Measurements from ENCODE around the gene AP1S1.
"Not testable (repeated sequence)": the region's sequence is repeated elsewhere in the genome, so short reads cannot be mapped to it uniquely, and the experiment has no call there.

AP1S1 gene

GRCh38 chr7:101172005-101172853, 18.0 kb downstream of the AP1S1 start:
- DNase-seq = no peak

- peak; percentile 80 for DNase-seq
These were observed 18.8 kb downstream of the AP1S1 start for GRCh38 chr7:101172854-101173751.

GRCh38 chr7:101173752-101174244, 19.5 kb downstream of the AP1S1 start:
- DNase-seq = no peak

GRCh38 chr7:101174322-101174854, 20.1 kb downstream of the AP1S1 start:
- no peak for DNase-seq

- DNase-seq = no peak
These were observed 21.4 kb downstream of the AP1S1 start for GRCh38 chr7:101175664-101176063.

- DNase-seq = no peak
These were observed 23.4 kb downstream of the AP1S1 start for GRCh38 chr7:101177644-101178043.

DNA sequence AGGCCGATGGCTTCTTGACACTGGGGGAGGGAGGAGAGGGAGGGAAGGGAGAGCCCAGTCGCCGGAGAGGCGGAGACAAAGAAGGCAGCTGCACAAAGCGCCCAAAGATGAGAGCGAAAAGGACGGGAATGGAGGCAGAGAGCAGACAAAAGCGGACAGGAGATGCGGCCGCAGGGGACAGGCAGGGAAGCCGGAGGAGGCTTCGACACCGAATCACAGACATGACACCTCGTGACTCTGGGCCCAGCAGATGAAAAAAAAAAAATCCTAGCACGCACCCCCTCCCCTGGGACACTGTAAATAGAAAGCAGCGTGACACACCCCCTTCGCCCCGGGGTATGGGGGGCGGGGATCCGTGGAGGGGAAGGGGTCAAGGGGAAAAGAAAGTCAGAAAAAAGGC, 24.8 kb downstream of the AP1S1 start:
- no peak for DNase-seq

GRCh38 chr7:101179713-101180112, 25.4 kb downstream of the AP1S1 start:
- DNase-seq = no peak

GRCh38 chr7:101180130-101180755, 26.0 kb downstream of the AP1S1 start, which contains the start of gene NAT16:
Gene NAT16 (minus strand): TSS chr7:101180293. CDS start chr7:101174807, 5,486 bp downstream.
- DNase-seq = no peak

- DNase-seq = no peak
These were observed 31.1 kb downstream of the AP1S1 start for GRCh38 chr7:101185258-101185839.

DNA sequence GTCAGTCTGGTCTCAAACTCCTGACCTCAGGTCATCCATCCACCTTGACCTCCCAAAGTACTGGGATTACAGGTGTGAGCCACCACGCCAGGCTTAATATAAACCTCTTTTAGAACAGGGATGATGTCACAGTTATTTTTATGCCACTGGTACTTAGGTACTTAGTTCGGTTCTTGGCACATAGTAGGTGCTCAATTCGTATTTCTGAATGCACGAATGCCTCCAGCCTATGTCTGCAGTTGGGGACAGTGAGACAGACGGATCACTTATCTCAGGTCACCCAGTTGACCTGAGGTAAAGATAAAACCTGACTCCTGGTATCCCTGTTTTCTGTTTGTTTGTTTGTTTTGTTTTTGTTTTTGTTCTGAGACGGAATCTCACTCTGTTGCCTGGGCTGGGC, 31.9 kb downstream of the AP1S1 start:
- DNase-seq = no peak

GRCh38 chr7:101186844-101187428, 32.7 kb downstream of the AP1S1 start:
- no peak for DNase-seq

DNA sequence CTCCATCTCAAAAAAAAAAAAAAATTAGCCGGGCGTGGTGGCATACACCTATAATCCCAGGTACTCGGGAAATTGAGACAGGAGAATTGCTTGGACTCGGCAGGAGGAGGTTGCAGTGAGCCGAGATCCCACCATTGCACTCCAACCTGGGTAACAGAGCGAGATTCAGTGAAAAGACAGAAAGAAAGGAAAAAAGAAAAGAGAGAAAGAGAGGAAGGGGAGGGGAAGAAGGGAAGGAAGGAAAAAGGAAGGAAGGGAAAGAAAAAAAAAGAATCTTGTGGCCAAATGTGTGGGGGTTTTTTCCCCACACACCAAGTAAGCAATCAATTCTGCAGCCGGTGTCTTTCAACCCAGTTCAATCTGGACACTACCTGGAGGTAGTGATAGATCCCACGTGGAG, 34.8 kb downstream of the AP1S1 start:
- DNase-seq = no peak

DNA sequence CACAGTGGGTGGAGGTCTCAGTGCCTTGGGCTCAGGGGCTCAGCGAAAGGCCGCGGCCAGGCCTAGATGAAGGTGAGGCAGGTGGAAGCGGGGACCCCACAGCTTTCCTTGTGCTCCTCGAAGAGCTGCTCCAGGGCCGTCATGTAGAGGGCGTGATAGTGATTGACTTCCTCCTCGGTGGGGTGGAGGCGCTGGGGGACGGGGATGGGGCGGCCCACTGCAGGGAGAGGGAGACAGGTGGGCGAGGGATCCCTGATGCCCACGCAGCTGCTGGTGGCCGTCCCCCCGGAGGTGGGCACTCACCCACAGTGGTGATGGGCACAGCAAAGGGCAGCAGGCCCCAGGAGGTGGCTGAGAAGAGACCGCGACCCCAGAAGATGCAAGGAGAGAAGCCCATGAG, 41.6 kb downstream of the AP1S1 start:
- no peak for DNase-seq

DNA sequence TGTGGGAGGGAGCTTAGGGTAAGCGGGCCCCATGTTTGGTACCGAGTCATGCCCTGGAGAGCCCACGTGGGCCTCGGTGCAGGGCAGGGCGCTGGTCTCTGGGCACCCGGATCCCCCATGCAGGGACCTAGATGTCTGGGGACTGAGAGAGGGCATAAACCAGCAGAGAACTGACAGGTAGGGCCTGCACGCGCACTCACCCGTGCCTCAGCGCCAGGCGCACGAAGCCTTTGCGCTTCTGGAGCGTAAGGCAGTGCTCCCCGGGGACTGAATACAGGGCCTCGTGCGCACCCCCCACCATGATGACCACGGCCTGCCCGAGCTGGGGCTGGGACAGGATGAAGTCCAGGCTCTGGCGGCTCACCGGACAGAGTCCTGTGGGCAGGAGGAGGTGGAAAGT, 43.7 kb downstream of the AP1S1 start:
- DNase-seq = no peak

GRCh38 chr7:101198476-101198875, 44.2 kb downstream of the AP1S1 start:
- DNase-seq = no peak

- not testable (repeated sequence) for DNase-seq
These were observed 45.2 kb downstream of the AP1S1 start for GRCh38 chr7:101199522-101199921.

- DNase-seq = no peak
These were observed 46.2 kb downstream of the AP1S1 start for GRCh38 chr7:101200504-101200861.

DNA sequence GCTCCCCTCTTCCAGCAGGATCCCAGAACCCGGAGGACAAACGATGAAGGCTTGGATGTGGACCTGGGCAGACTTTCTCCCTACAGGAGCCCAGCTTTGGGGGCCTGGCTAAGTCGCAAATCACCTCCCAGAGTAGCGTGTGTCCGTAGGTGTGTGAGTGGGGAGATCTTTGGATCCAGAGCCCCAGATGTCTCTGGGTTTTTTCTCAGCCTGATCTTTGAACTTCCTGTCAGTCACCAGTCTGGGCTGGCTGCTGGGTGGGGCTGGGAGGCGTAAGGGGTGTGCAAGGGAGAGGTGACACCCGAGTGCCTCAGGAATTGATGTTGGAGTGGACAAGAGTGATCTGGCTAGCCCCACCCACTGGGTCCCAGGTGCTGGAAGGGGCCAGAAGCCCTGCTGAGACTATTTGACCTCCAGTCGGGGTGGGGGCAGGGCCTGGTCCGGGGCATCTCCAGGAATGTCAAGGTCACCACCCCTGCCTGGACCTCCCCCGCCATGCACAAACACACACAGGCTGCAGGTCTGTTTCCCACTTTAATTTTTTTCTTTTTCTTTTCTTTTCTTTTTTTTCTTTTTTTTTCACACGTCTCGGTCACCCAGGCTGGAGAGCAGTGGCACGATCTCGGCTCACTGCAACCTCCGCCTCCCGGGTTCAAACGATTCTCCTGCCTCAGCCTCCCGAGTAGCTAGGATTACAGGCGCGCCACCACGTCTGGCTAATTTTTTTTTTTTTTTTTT, 46.8 kb downstream of the AP1S1 start, which contains the start of gene MOGAT3:
Gene MOGAT3 (minus strand): TSS at position 175 of the 738 bp plus-strand sequence. CDS start 182 bp downstream, outside the sequence.
- DNase-seq = no peak

DNA sequence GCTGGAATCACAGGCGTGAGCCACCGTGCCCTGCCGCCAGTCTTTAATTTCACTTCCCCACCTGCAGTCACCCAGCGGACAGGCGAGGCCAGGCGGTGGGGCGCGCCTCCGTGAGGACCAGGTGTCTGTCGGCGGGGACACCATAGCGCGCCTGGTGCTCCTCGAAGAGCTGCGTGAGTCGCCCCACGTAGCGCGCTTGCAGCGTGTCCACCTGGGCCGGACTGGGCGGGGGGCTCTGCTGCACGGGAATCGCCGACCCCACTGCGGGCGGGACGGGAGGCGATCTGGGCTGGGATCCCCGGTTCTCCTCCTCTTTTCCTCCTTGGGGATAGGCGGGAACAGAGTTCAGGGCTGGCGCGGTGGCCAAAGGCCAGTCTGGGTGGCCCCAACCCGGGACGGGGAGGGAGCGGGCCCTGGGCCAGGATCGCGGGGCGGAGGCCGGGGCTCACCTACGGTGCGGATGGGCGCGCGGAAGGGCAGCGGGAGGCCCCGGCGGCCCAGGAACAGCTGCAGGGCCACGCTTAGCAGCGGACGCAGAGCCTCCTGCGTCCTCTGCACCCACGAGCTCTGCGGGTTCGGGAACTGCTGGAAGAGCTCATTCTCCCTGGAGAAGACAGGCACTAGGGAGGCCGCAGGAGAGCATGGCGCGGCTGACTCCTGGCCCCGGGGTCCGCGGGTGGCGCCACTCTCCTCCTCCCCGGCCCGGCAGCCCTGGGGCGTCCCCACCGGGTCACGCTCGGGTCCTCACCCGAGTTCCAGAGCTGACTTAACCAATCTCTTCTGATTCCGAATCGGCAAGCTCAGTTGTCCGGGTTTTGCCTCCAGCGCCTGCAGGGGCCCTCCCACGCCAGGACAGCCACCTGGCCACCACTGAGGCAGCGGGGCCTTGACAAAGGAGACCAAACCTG, 47.7 kb downstream of the AP1S1 start:
- DNase-seq = no peak

Data from femur (tissue), 1 donor.